Type B pancreatic cell (in vitro differentiated cells): ENCODE measurements around the gene CATSPERZ. TPM values are rescaled to one million over a fixed set of nuclear protein-coding genes. Genes with fewer than 3 reads are reported as not detected.

Experiments
- DNase-seq: peaks from one replicate; pipeline ENCODE4 v3.0.0; 2021; ENCODE audit warnings: mixed read lengths; ENCODE audit not compliant: unreplicated experiment; ENCODE audit errors: extremely low spot score
- H3K27ac Mint-ChIP-seq: 2 replicates; pipeline ENCODE4 v1.8.0; 2021; ENCODE audit warnings: mild to moderate bottlenecking, mixed read lengths
- H3K27me3 Mint-ChIP-seq: 2 replicates; pipeline ENCODE4 v1.8.0; 2021; ENCODE audit warnings: mixed read lengths
- H3K36me3 Mint-ChIP-seq: 2 replicates; pipeline ENCODE4 v1.8.0; 2021; ENCODE audit warnings: mixed read lengths
- H3K4me1 Mint-ChIP-seq: one replicate; pipeline ENCODE4 v1.8.0; 2021; ENCODE audit warnings: mixed read lengths; ENCODE audit not compliant: unreplicated experiment
- H3K4me3 Mint-ChIP-seq: 2 replicates; pipeline ENCODE4 v1.8.0; 2021; ENCODE audit warnings: mild to moderate bottlenecking, mixed read lengths
- H3K9me3 Mint-ChIP-seq: 2 replicates; pipeline ENCODE4 v1.8.0; 2021; ENCODE audit warnings: mixed read lengths
- total RNA-seq: library from RNA; stranded (reverse); gene quantifications from 2 replicates; pipeline ENCODE4 v1.2.1, GENCODE V29; 2021; ENCODE audit warnings: low replicate concordance
- TF ChIP-seq, protein P1 (sequence below): fragments of 200-600 bp; sonication (generic); conservative IDR thresholded peaks from 2 replicates; pipeline ENCODE4 v1.5.0; 2021; ENCODE audit warnings: antibody characterized with exemption, mild to moderate bottlenecking

CATSPERZ gene
- total RNA-seq, 1 donor from 2014 or later, result not detected

- Mint-ChIP-seq H3K4me3 (no peak overlapping the region), H3K4me1 (peaks cover 9% of the 10 kb centered on the region), H3K27me3 (peaks cover 7% of the 10 kb centered on the region), H3K27ac (peak overlapping the region; percentile 71), H3K9me3 (no peaks in the 10 kb centered on the region), H3K36me3 (no peaks in the 10 kb centered on the region)
- TF ChIP-seq, protein P1, sequence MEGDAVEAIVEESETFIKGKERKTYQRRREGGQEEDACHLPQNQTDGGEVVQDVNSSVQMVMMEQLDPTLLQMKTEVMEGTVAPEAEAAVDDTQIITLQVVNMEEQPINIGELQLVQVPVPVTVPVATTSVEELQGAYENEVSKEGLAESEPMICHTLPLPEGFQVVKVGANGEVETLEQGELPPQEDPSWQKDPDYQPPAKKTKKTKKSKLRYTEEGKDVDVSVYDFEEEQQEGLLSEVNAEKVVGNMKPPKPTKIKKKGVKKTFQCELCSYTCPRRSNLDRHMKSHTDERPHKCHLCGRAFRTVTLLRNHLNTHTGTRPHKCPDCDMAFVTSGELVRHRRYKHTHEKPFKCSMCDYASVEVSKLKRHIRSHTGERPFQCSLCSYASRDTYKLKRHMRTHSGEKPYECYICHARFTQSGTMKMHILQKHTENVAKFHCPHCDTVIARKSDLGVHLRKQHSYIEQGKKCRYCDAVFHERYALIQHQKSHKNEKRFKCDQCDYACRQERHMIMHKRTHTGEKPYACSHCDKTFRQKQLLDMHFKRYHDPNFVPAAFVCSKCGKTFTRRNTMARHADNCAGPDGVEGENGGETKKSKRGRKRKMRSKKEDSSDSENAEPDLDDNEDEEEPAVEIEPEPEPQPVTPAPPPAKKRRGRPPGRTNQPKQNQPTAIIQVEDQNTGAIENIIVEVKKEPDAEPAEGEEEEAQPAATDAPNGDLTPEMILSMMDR, result no peak
- no peak for DNase-seq
Observed at GRCh38 chr11:64339286-64339685, 39.1 kb downstream of the CATSPERZ start.

- Mint-ChIP-seq H3K4me3 (no peak within 1 kb of the TSS), H3K36me3 (no peaks in the 10 kb centered on the region), H3K27me3 (peaks cover 7% of the 10 kb centered on the region), H3K9me3 (no peaks in the 10 kb centered on the region), H3K4me1 (peaks cover 8% of the 10 kb centered on the region), H3K27ac (peak within 1 kb of the TSS; percentile 71)
- TF ChIP-seq, protein P1, result no peak
- DNase-seq, result no peak
Observed at GRCh38 chr11:64339754-64340408, 39.7 kb downstream of the CATSPERZ start, which contains the start of gene CCDC88B. TSS of gene CCDC88B (plus strand) at chr11:64340204. CDS start at chr11:64340267, 63 bp downstream.

DNA sequence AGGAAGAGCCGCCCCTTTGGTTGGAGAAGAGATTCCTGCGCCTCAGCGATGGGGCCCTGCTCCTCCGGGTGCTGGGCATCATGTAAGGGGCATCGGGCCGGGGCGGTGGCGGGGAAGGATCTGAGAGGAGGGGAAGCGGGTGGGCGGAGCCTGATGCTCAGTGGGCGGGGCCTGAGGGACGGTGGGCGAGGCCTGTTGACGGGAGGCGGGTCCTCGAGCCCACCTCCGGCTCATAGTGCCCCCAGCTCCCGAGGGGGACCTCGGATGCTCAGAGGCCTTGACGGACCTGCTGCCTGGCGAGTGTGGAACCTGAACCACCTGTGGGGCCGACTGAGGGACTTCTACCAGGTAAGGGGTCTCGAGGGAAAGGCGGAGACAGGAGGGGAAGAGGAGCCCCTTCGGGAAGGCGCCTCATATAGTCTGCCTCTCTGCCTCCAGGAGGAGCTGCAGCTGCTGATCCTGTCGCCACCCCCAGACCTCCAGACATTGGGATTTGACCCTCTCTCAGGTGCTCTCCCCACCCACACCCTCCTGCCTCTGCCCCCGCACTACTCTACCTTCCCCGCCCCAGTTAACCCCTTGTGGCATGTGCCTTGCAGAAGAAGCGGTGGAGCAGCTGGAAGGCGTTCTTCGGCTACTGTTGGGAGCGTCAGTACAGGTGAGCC, 40.6 kb downstream of the CATSPERZ start:
- Mint-ChIP-seq H3K27me3 (peaks cover 4% of the 10 kb centered on the region), H3K27ac (peak overlapping the region; percentile 9), H3K9me3 (no peaks in the 10 kb centered on the region), H3K4me3 (no peak overlapping the region), H3K36me3 (no peaks in the 10 kb centered on the region), H3K4me1 (peaks cover 4% of the 10 kb centered on the region)
- TF ChIP-seq, protein P1, result no peak
- no peak for DNase-seq

- TF ChIP-seq, protein P1, result no peak
- no peak overlapping the region for H3K4me3 Mint-ChIP-seq
- peaks cover 4% of the 10 kb centered on the region for H3K27me3 Mint-ChIP-seq
- no peaks in the 10 kb centered on the region for H3K36me3 Mint-ChIP-seq
- peak overlapping the region; percentile 9 for H3K27ac Mint-ChIP-seq
- no peak for DNase-seq
- H3K4me1 Mint-ChIP-seq, result peaks cover 4% of the 10 kb centered on the region
- H3K9me3 Mint-ChIP-seq, result no peaks in the 10 kb centered on the region
Observed at GRCh38 chr11:64341429-64341828, 41.3 kb downstream of the CATSPERZ start.

- no peaks in the 10 kb centered on the region for H3K9me3 Mint-ChIP-seq
- peaks cover 4% of the 10 kb centered on the region for H3K4me1 Mint-ChIP-seq
- peaks cover 4% of the 10 kb centered on the region for H3K27me3 Mint-ChIP-seq
- peak overlapping the region; percentile 45 for H3K4me3 Mint-ChIP-seq
- no peaks in the 10 kb centered on the region for H3K36me3 Mint-ChIP-seq
- DNase-seq, result peak; percentile 90
- no peak overlapping the region for H3K27ac Mint-ChIP-seq
- TF ChIP-seq, protein P1, result peak; percentile 57
Observed at GRCh38 chr11:64341851-64342791, 42.0 kb downstream of the CATSPERZ start.
